ENCODE measurements around the gene TMEM179.

- no peak for TF ChIP-seq CTCF (IDR thresholded peaks at IDR 0.05)
- no peak for TF ChIP-seq POLR2A (IDR thresholded peaks at IDR 0.05)
Measured at GRCh38 chr14:104602315-104602932, 2.1 kb downstream of the TMEM179 start.
